KMS-11 (cell line): ENCODE measurements around the gene MACIR.

Experiments used
- H2AFZ ChIP-seq: fragments of 200-600 bp; sonication (generic); 2 replicates; pipeline ENCODE4 v1.6.1; 2016; ENCODE audit warnings: antibody characterized with exemption, mixed run types, low read depth
- H3K27ac ChIP-seq: fragments of 200-600 bp; sonication (generic); 2 replicates; pipeline ENCODE4 v1.6.1; 2016; ENCODE audit warnings: mild to moderate bottlenecking, mixed run types
- H3K27me3 ChIP-seq: fragments of 200-600 bp; sonication (generic); 2 replicates; pipeline ENCODE4 v1.6.1; 2017; ENCODE audit warnings: mild to moderate bottlenecking, low read depth, mixed run types, moderate library complexity; ENCODE audit not compliant: insufficient read depth
- H3K36me3 ChIP-seq: fragments of 200-600 bp; sonication (generic); 2 replicates; pipeline ENCODE4 v1.6.1; 2017; ENCODE audit warnings: mild to moderate bottlenecking, mixed run types; ENCODE audit not compliant: insufficient read depth
- H3K4me1 ChIP-seq: fragments of 200-600 bp; sonication (generic); 2 replicates; pipeline ENCODE4 v1.6.1; 2016; ENCODE audit warnings: mild to moderate bottlenecking, low read depth, mixed run types; ENCODE audit not compliant: poor library complexity, severe bottlenecking
- H3K4me2 ChIP-seq: fragments of 200-600 bp; sonication (generic); 2 replicates; pipeline ENCODE4 v1.7.0; 2016; ENCODE audit warnings: mild to moderate bottlenecking, mixed run types
- H3K4me3 ChIP-seq: fragments of 200-600 bp; sonication (generic); IDR thresholded peaks from 2 replicates; pipeline ENCODE4 v1.6.1; 2017; ENCODE audit warnings: low read depth, low read length, mixed read lengths; ENCODE audit not compliant: insufficient read depth
- H3K79me2 ChIP-seq: fragments of 200-600 bp; sonication (generic); 2 replicates; pipeline ENCODE4 v1.6.1; 2016; ENCODE audit warnings: low read depth, mixed run types; ENCODE audit not compliant: insufficient read depth
- H3K9ac ChIP-seq: fragments of 200-600 bp; sonication (generic); 2 replicates; pipeline ENCODE4 v1.6.1; 2016; ENCODE audit warnings: mild to moderate bottlenecking, mixed run types
- H4K20me1 ChIP-seq: fragments of 200-600 bp; sonication (generic); 2 replicates; pipeline ENCODE4 v1.6.1; 2016; ENCODE audit warnings: mild to moderate bottlenecking, mixed run types; ENCODE audit not compliant: insufficient read depth
- CTCF ChIP-seq: fragments of 200-600 bp; sonication (generic); conservative IDR thresholded peaks from 2 replicates; pipeline ENCODE4 v1.6.1; 2017; ENCODE audit warnings: low read depth, mild to moderate bottlenecking, antibody characterized with exemption, low read length, moderate library complexity, mixed read lengths

The MACIR gene

DNA sequence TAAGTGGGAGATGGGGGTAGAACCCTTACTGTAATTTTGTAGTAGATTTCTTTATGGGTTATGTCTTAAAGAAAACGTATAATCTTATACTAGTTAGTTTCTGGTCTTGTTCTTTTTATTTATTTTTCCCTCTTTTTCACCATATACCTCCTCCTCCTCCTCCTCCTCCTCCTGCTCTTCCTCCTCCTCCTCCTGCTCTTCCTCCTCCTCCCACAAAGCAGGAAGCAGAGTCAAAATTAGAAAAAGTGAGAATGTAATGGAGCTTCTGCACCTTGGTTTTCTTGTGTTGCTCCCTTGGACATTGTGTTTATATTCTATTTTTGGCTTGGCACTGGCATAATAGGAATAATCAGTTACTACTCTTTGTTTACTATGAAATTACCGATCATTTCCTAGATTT lies 4.5 kb downstream of the MACIR start:
- Histone ChIP-seq H3K4me1 (peaks cover 31% of the 10 kb centered on the region), H3K27me3 (no peaks in the 10 kb centered on the region), H3K79me2 (peaks cover 70% of the 10 kb centered on the region), H3K27ac (no peak overlapping the region), H3K36me3 (no peaks in the 10 kb centered on the region), H4K20me1 (peaks cover 5% of the 10 kb centered on the region; the same call in 1 of the 2 replicates), H3K9ac (no peak overlapping the region), H2AFZ (no peak overlapping the region), H3K4me3 (no peak overlapping the region), H3K4me2 (peak overlapping the region; percentile 85; the same call in 1 of the 2 replicates)
- no peak for TF ChIP-seq CTCF

DNA sequence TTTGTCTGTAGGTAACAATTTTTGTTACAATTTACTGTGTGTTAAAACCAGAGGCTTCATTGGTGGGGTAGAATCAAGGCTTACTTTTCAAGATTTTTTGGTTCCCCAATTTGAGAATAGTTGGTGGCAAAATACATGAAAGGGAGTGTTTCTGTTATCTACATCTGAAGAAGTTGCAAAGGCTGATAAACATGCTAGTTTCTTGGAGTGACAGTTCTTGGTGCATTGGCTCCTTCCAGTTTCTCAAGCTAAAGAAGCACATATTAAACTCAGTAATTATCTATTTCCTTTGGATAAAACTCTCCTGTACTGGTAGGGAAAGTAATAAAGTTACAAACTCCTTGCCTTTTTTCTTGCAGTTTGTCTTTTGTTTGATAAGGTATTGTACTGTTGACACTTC lies 5.9 kb downstream of the MACIR start:
- peaks cover 31% of the 10 kb centered on the region for H3K4me1 ChIP-seq
- peaks cover 5% of the 10 kb centered on the region; the same call in 1 of the 2 replicates for H4K20me1 ChIP-seq
- H3K36me3 ChIP-seq, result no peaks in the 10 kb centered on the region
- H3K9ac ChIP-seq, result no peak overlapping the region
- no peak overlapping the region for H2AFZ ChIP-seq
- no peak overlapping the region for H3K27ac ChIP-seq
- no peak overlapping the region for H3K4me3 ChIP-seq
- no peaks in the 10 kb centered on the region for H3K27me3 ChIP-seq
- peaks cover 70% of the 10 kb centered on the region for H3K79me2 ChIP-seq
- no peak for TF ChIP-seq CTCF
- H3K4me2 ChIP-seq, result no peak overlapping the region

DNA sequence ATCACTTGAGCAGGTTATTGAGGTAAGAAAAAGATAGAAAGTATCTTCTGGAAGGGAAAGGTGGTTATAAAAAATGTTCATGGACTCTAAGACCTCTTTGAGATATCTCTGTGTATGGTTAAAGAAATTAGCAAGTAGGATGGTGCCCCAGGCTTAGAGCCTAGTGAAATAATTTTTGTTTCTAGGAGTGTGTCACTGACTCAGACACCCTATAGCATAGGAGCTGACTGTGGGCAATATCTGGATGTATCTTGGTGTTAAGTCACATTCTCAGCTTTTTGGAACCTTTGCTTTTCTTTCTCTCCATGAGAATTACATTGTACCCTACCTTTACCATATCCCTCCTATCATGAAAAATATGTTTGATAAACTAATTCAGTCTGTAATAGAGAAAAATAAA lies 12.0 kb downstream of the MACIR start:
- Histone ChIP-seq H3K9ac (no peak overlapping the region), H3K4me1 (peaks cover 29% of the 10 kb centered on the region), H3K79me2 (peaks cover 35% of the 10 kb centered on the region), H3K27ac (no peak overlapping the region), H2AFZ (no peak overlapping the region), H4K20me1 (no peaks in the 10 kb centered on the region), H3K4me3 (no peak overlapping the region), H3K4me2 (peak overlapping the region; percentile 76), H3K27me3 (no peaks in the 10 kb centered on the region), H3K36me3 (no peaks in the 10 kb centered on the region)
- TF ChIP-seq CTCF, result no peak

- Histone ChIP-seq H3K27me3 (no peaks in the 10 kb centered on the region), H3K4me3 (no peak overlapping the region), H4K20me1 (no peaks in the 10 kb centered on the region), H3K4me2 (peak overlapping the region; percentile 76), H3K4me1 (peaks cover 29% of the 10 kb centered on the region), H3K79me2 (peaks cover 24% of the 10 kb centered on the region), H3K27ac (peak overlapping the region; percentile 55), H2AFZ (no peak overlapping the region), H3K9ac (peak overlapping the region; percentile 6; the same call in 1 of the 2 replicates), H3K36me3 (0 out of 2 replicates have a peak, but pooled peaks cover 5% of the 10 kb centered on the region)
- no peak for TF ChIP-seq CTCF
Measured at GRCh38 chr5:103271570-103272289, 13.2 kb downstream of the MACIR start.
